Measurements from ENCODE around the gene FRMD4A.

DNA sequence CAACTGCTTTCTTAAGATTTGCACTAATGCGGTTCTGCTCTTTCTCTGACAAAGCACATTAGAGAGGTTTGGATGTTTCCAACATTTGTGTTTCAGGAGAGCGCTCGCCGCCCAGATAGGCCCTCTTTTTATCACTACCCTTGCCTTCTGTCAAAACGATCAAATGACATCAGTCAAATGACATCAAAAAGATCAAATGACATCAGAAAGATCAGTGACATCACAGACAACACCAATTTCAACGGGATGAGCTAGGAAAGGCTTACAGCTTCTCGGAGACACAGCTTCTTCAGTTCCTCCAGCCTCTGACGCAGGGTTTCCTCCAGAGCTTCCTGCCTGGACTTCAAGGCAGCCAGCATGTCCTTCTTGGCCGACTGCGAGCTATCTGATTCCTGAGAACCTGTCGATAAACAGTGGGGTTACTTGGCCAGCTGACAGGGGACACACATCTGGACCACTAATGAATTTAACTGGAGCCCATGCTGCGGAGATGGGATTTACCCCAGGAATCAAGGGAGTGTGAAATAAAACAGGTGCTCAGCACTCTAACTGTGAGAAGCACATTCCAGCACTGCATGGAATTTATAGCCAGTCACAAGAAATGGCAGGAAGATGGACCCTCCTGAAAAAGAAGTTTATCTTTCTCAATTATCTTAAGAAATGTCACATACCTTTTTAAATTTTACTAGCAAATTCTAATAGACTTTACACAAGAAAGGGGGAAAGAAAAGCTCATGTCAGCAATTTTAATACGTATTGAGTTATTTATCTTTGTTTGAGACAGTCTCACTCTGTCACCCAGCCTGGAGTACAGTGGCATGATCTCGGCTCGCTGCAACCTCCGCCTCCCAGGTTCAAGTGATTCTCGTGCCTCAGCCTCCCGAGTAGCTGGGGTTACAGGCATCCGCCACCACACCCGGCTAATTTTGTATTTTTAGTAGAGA, 655.8 kb downstream of the FRMD4A start:
- TF ChIP-seq, protein P1, sequence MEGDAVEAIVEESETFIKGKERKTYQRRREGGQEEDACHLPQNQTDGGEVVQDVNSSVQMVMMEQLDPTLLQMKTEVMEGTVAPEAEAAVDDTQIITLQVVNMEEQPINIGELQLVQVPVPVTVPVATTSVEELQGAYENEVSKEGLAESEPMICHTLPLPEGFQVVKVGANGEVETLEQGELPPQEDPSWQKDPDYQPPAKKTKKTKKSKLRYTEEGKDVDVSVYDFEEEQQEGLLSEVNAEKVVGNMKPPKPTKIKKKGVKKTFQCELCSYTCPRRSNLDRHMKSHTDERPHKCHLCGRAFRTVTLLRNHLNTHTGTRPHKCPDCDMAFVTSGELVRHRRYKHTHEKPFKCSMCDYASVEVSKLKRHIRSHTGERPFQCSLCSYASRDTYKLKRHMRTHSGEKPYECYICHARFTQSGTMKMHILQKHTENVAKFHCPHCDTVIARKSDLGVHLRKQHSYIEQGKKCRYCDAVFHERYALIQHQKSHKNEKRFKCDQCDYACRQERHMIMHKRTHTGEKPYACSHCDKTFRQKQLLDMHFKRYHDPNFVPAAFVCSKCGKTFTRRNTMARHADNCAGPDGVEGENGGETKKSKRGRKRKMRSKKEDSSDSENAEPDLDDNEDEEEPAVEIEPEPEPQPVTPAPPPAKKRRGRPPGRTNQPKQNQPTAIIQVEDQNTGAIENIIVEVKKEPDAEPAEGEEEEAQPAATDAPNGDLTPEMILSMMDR (optimal IDR thresholded peaks at IDR 0.05 in 1 of 3, IDR thresholded peaks at IDR 0.05 in 1 of 3, conservative IDR thresholded peaks at IDR 0.05 in 1 of 3; ENCODE audit: extremely low read depth in 1 of 3, insufficient read depth in 2 of 3, low read length in 3 of 3), result no peak
- no peak for TF ChIP-seq EZH2 (IDR thresholded peaks at IDR 0.05; ENCODE audit: low read length)
